ENCODE measurements around the gene ARHGEF12. TPM values are rescaled to one million over a fixed set of nuclear protein-coding genes. Genes with fewer than 3 reads are reported as not detected.

The ARHGEF12 gene
- total and polyA plus RNA-seq, 2 donors = 12.8 to 13.1 TPM

GRCh38 chr11:120510406-120511115, 174.3 kb downstream of the ARHGEF12 start:
- Histone ChIP-seq H3K27ac (ENCODE audit: low read depth in 1 of 2, low read length in 1 of 2) (no peak overlapping the region), H3K4me3 (ENCODE audit: low read length in 2 of 2) (no peak overlapping the region), H3K4me1 (ENCODE audit: control insufficient read depth in 2 of 2, insufficient read depth in 2 of 2, low read length in 2 of 2) (no peaks in the 10 kb centered on the region), H3K9me3 (ENCODE audit: control insufficient read depth in 2 of 2, insufficient read depth in 1 of 2, low read length in 1 of 2) (peaks cover 0 to 3% of the 10 kb centered on the region in 2 donors), H3K36me3 (ENCODE audit: control insufficient read depth in 2 of 2, insufficient read depth in 2 of 2, low read length in 1 of 2) (no peaks in the 10 kb centered on the region), H3K27me3 (ENCODE audit: control insufficient read depth in 2 of 2, insufficient read depth in 1 of 2, low read length in 1 of 2) (peaks cover 28 to 57% of the 10 kb centered on the region in 2 donors)
- WGBS = 82% methylated on average over 20 of the region's 20 CpGs
- no peak for DNase-seq (ENCODE audit: low read depth in 6 of 9, low spot score in 9 of 9)

- peaks cover 0 to 3% of the 10 kb centered on the region in 2 donors for H3K9me3 ChIP-seq (ENCODE audit: control insufficient read depth in 2 of 2, insufficient read depth in 1 of 2, low read length in 1 of 2)
- peak in 8 of 9 donors; percentile 23 to 64 (median 36) for DNase-seq (ENCODE audit: low read depth in 6 of 9, low spot score in 9 of 9)
- peaks cover 28 to 63% of the 10 kb centered on the region in 2 donors for H3K27me3 ChIP-seq (ENCODE audit: control insufficient read depth in 2 of 2, insufficient read depth in 1 of 2, low read length in 1 of 2)
- H3K36me3 ChIP-seq (ENCODE audit: control insufficient read depth in 2 of 2, insufficient read depth in 2 of 2, low read length in 1 of 2) = no peaks in the 10 kb centered on the region
- no peak within 1 kb of the TSS for H3K27ac ChIP-seq (ENCODE audit: low read depth in 1 of 2, low read length in 1 of 2)
- WGBS = 2% methylated on average over 95 of the region's 95 CpGs
- no peaks in the 10 kb centered on the region for H3K4me1 ChIP-seq (ENCODE audit: control insufficient read depth in 2 of 2, insufficient read depth in 2 of 2, low read length in 2 of 2)
- H3K4me3 ChIP-seq (ENCODE audit: low read length in 2 of 2) = peak within 1 kb of the TSS in 1 of 2 donors; percentile 9
These were observed 175.1 kb downstream of the ARHGEF12 start, which contains the start of gene GRIK4 for GRCh38 chr11:120511116-120511819. TSS of gene GRIK4 (plus strand) at chr11:120511748. CDS start at chr11:120660319, 148,571 bp downstream.

GRCh38 chr11:120511820-120512738, 175.9 kb downstream of the ARHGEF12 start:
- peaks cover 28 to 71% of the 10 kb centered on the region in 2 donors for H3K27me3 ChIP-seq (ENCODE audit: control insufficient read depth in 2 of 2, insufficient read depth in 1 of 2, low read length in 1 of 2)
- DNase-seq (ENCODE audit: low read depth in 6 of 9, low spot score in 9 of 9) = no peak
- no peaks in the 10 kb centered on the region for H3K36me3 ChIP-seq (ENCODE audit: control insufficient read depth in 2 of 2, insufficient read depth in 2 of 2, low read length in 1 of 2)
- H3K27ac ChIP-seq (ENCODE audit: low read depth in 1 of 2, low read length in 1 of 2) = no peak overlapping the region
- 9% methylated on average over 73 of the region's 73 CpGs for WGBS
- H3K4me3 ChIP-seq (ENCODE audit: low read length in 2 of 2) = peak overlapping the region in 1 of 2 donors; percentile 9
- H3K4me1 ChIP-seq (ENCODE audit: control insufficient read depth in 2 of 2, insufficient read depth in 2 of 2, low read length in 2 of 2) = no peaks in the 10 kb centered on the region
- peaks cover 0 to 3% of the 10 kb centered on the region in 2 donors for H3K9me3 ChIP-seq (ENCODE audit: control insufficient read depth in 2 of 2, insufficient read depth in 1 of 2, low read length in 1 of 2)

- peaks cover 30 to 80% of the 10 kb centered on the region in 2 donors for H3K27me3 ChIP-seq (ENCODE audit: control insufficient read depth in 2 of 2, insufficient read depth in 1 of 2, low read length in 1 of 2)
These were observed 176.7 kb downstream of the ARHGEF12 start for GRCh38 chr11:120512739-120513435.

GRCh38 chr11:120513436-120514315, 177.5 kb downstream of the ARHGEF12 start:
- DNase-seq (ENCODE audit: low read depth in 6 of 9, low spot score in 9 of 9) = no peak
- Histone ChIP-seq H3K27ac (ENCODE audit: low read depth in 1 of 2, low read length in 1 of 2) (no peak overlapping the region), H3K9me3 (ENCODE audit: control insufficient read depth in 2 of 2, insufficient read depth in 1 of 2, low read length in 1 of 2) (peaks cover 0 to 3% of the 10 kb centered on the region in 2 donors), H3K27me3 (ENCODE audit: control insufficient read depth in 2 of 2, insufficient read depth in 1 of 2, low read length in 1 of 2) (peaks cover 30 to 79% of the 10 kb centered on the region in 2 donors), H3K4me3 (ENCODE audit: low read length in 2 of 2) (no peak overlapping the region), H3K4me1 (ENCODE audit: control insufficient read depth in 2 of 2, insufficient read depth in 2 of 2, low read length in 2 of 2) (no peaks in the 10 kb centered on the region), H3K36me3 (ENCODE audit: control insufficient read depth in 2 of 2, insufficient read depth in 2 of 2, low read length in 1 of 2) (no peaks in the 10 kb centered on the region)
- WGBS = 82% methylated on average over 19 of the region's 19 CpGs

More at GRCh38 chr11:120512739-120513435, 176.7 kb downstream of the ARHGEF12 start:
- DNase-seq (ENCODE audit: low read depth in 6 of 9, low spot score in 9 of 9) = no peak
- 86% methylated on average over 22 of the region's 22 CpGs for WGBS
- no peaks in the 10 kb centered on the region for H3K4me1 ChIP-seq (ENCODE audit: control insufficient read depth in 2 of 2, insufficient read depth in 2 of 2, low read length in 2 of 2)
- H3K36me3 ChIP-seq (ENCODE audit: control insufficient read depth in 2 of 2, insufficient read depth in 2 of 2, low read length in 1 of 2) = no peaks in the 10 kb centered on the region
- no peak overlapping the region for H3K4me3 ChIP-seq (ENCODE audit: low read length in 2 of 2)
- no peak overlapping the region for H3K27ac ChIP-seq (ENCODE audit: low read depth in 1 of 2, low read length in 1 of 2)
- H3K9me3 ChIP-seq (ENCODE audit: control insufficient read depth in 2 of 2, insufficient read depth in 1 of 2, low read length in 1 of 2) = peaks cover 0 to 3% of the 10 kb centered on the region in 2 donors

GRCh38 chr11:120514541-120515121, 178.4 kb downstream of the ARHGEF12 start:
- Histone ChIP-seq H3K27me3 (ENCODE audit: control insufficient read depth in 2 of 2, insufficient read depth in 1 of 2, low read length in 1 of 2) (peaks cover 30 to 74% of the 10 kb centered on the region in 2 donors), H3K27ac (ENCODE audit: low read depth in 1 of 2, low read length in 1 of 2) (no peak overlapping the region), H3K36me3 (ENCODE audit: control insufficient read depth in 2 of 2, insufficient read depth in 2 of 2, low read length in 1 of 2) (no peaks in the 10 kb centered on the region), H3K4me3 (ENCODE audit: low read length in 2 of 2) (no peak overlapping the region), H3K9me3 (ENCODE audit: control insufficient read depth in 2 of 2, insufficient read depth in 1 of 2, low read length in 1 of 2) (peaks cover 0 to 3% of the 10 kb centered on the region in 2 donors), H3K4me1 (ENCODE audit: control insufficient read depth in 2 of 2, insufficient read depth in 2 of 2, low read length in 2 of 2) (no peaks in the 10 kb centered on the region)
- WGBS = 91% methylated on average over 14 of the region's 14 CpGs
- DNase-seq (ENCODE audit: low read depth in 6 of 9, low spot score in 9 of 9) = no peak

- peaks cover 30 to 68% of the 10 kb centered on the region in 2 donors for H3K27me3 ChIP-seq (ENCODE audit: control insufficient read depth in 2 of 2, insufficient read depth in 1 of 2, low read length in 1 of 2)
- WGBS = 84% methylated on average over 7 of the region's 7 CpGs
These were observed 179.0 kb downstream of the ARHGEF12 start for GRCh38 chr11:120515186-120515723.

More at GRCh38 chr11:120515186-120515723, 179.0 kb downstream of the ARHGEF12 start:
- no peak for DNase-seq (ENCODE audit: low read depth in 6 of 9, low spot score in 9 of 9)
- peaks cover 0 to 3% of the 10 kb centered on the region in 2 donors for H3K9me3 ChIP-seq (ENCODE audit: control insufficient read depth in 2 of 2, insufficient read depth in 1 of 2, low read length in 1 of 2)
- no peak overlapping the region for H3K4me3 ChIP-seq (ENCODE audit: low read length in 2 of 2)
- H3K36me3 ChIP-seq (ENCODE audit: control insufficient read depth in 2 of 2, insufficient read depth in 2 of 2, low read length in 1 of 2) = no peaks in the 10 kb centered on the region
- H3K27ac ChIP-seq (ENCODE audit: low read depth in 1 of 2, low read length in 1 of 2) = no peak overlapping the region
- no peaks in the 10 kb centered on the region for H3K4me1 ChIP-seq (ENCODE audit: control insufficient read depth in 2 of 2, insufficient read depth in 2 of 2, low read length in 2 of 2)

All from thymus (tissue), 11 donors.